HepG2 (cell line): ENCODE measurements around the gene FAM163B. TPM values are rescaled to one million over a fixed set of nuclear protein-coding genes. Genes with fewer than 3 reads are reported as not detected.

Experiments
- ATAC-seq: fragments of 200-7000 bp; cut with Tn5 transposase; 3 replicates; pipeline ENCODE4 v1.9.1; 2020; ENCODE audit warnings: mild to moderate bottlenecking, moderate library complexity
- BruUV-seq: library from RNA; stranded (reverse); fragments of 400-500 nt; replicated peaks from 2 replicates; lab custom pipeline; 2021; lab: Mats Ljungman, UMichigan
- CTCF ChIA-PET: fragments of 300-600 bp; formaldehyde crosslinking; extraction: SDS; loops from one replicate; lab custom pipeline; 2021; ENCODE audit warnings: low total read pairs, inconsistent platforms, low intra/inter-chr PET ratio; lab: Yijun Ruan, JAX
- POLR2A ChIA-PET: fragments of 350-600 bp; sonication (Branson Sonifier 250); formaldehyde crosslinking; loops from one replicate; lab custom pipeline; 2020; ENCODE audit warnings: antibody characterized with exemption, inconsistent platforms; lab: Yijun Ruan, JAX
- DNase-seq: peaks from one replicate; pipeline ENCODE4 v3.0.0-alpha.2; 2015; ENCODE audit warnings: low spot score
- FAIRE-seq: peaks from 3 replicates; lab custom pipeline; 2011; peaks lifted over from hg19 to GRCh38; lab: Jason Lieb, UNC
- H2AFZ ChIP-seq: one replicate; pipeline ENCODE4 v1.6.1; 2011; ENCODE audit warnings: low read length, inconsistent platforms
- H3K27ac ChIP-seq: fragments of 300-600 bp; 3 replicates; pipeline ENCODE4 v1.8.0; 2011; ENCODE audit warnings: mixed run types, mild to moderate bottlenecking, mixed read lengths, low read length, inconsistent platforms; ENCODE audit not compliant: insufficient read depth; ENCODE audit errors: extremely low read length
- H3K27me3 ChIP-seq, 2 experiments: fragments of 200-600 bp in 1 of 2; 2 replicates in 1 of 2; 3 replicates in 1 of 2; pipeline versions ENCODE4 v1.6.0 to v1.8.0; 2011; ENCODE audit warnings: low read length in 2 of 2, mild to moderate bottlenecking in 2 of 2, moderate library complexity in 2 of 2, inconsistent platforms in 1 of 2; ENCODE audit not compliant: insufficient read depth in 2 of 2, control insufficient read depth in 1 of 2
- H3K36me3 ChIP-seq, 2 experiments: fragments of 200-600 bp in 1 of 2; replicated peaks in 1 of 2; 2 replicates in 1 of 2; 3 replicates in 1 of 2; pipeline versions ENCODE4 v1.5.1 to v1.8.0; 2011; ENCODE audit warnings: low read length in 2 of 2, inconsistent platforms in 1 of 2; ENCODE audit not compliant: insufficient read depth in 2 of 2, control insufficient read depth in 1 of 2
- H3K4me1 ChIP-seq: 2 replicates; pipeline ENCODE4 v1.5.1; 2012; ENCODE audit warnings: low read length, inconsistent platforms; ENCODE audit not compliant: insufficient read depth
- H3K4me2 ChIP-seq: 2 replicates; pipeline ENCODE4 v1.6.0; 2011; ENCODE audit warnings: low read depth, low read length, inconsistent platforms
- H3K4me3 ChIP-seq, 3 experiments: fragments of 200-600 bp in 1 of 3; sonication (generic), shearing (Covaris generic) in 1 of 3; replicated peaks in 1 of 3; 2 replicates each; pipeline ENCODE4 v1.5.1; 2011 to 2016; ENCODE audit warnings: low read length in 3 of 3, inconsistent platforms in 2 of 3, low read depth in 2 of 3, mild to moderate bottlenecking in 2 of 3, control low read depth in 1 of 3, mixed read lengths in 1 of 3; ENCODE audit not compliant: insufficient read depth in 1 of 3
- H3K79me2 ChIP-seq: one replicate; pipeline ENCODE4 v1.6.1; 2011; ENCODE audit warnings: low read length, inconsistent platforms; ENCODE audit not compliant: insufficient read depth
- H3K9ac ChIP-seq: 2 replicates; pipeline ENCODE4 v1.6.0; 2011; ENCODE audit warnings: mild to moderate bottlenecking, low read depth, low read length, inconsistent platforms; ENCODE audit not compliant: insufficient read depth
- H3K9me3 ChIP-seq: 2 replicates; pipeline ENCODE4 v1.5.1; 2012; ENCODE audit warnings: mild to moderate bottlenecking, low read length
- H4K20me1 ChIP-seq: 2 replicates; pipeline ENCODE4 v1.6.0; 2011; ENCODE audit warnings: inconsistent platforms, mild to moderate bottlenecking, low read length, moderate library complexity; ENCODE audit not compliant: insufficient read depth
- HOXA9 ChIP-seq: sonication (generic); formaldehyde crosslinking; IDR thresholded peaks from 2 replicates; pipeline ENCODE4 v1.8.1; 2022; ENCODE audit warnings: missing genetic modification reagents, mild to moderate bottlenecking, moderate library complexity, borderline replicate concordance
- LCORL ChIP-seq, 2 experiments: fragments of 450-650 bp in 1 of 2; sonication (generic) in 1 of 2; formaldehyde crosslinking in 1 of 2; IDR thresholded peaks; 2 replicates each; pipeline versions ENCODE4 v1.5.0 to v1.6.1; 2017 to 2020; ENCODE audit warnings: antibody characterized with exemption in 1 of 2, missing genetic modification reagents in 1 of 2
- NR2F2 ChIP-seq: IDR thresholded peaks from 2 replicates; pipeline ENCODE4 v1.6.1; 2012; ENCODE audit warnings: low read depth, inconsistent platforms, borderline replicate concordance
- PPARG ChIP-seq: conservative IDR thresholded peaks from 2 replicates; pipeline ENCODE4 v1.6.1; 2016; ENCODE audit warnings: missing biosample characterization, missing genetic modification reagents
- ZFAT ChIP-seq: sonication (generic); formaldehyde crosslinking; conservative IDR thresholded peaks from 2 replicates; pipeline ENCODE4 v1.8.1; 2023; ENCODE audit warnings: missing genetic modification reagents, inconsistent platforms
- ZNF326 ChIP-seq: sonication (generic); formaldehyde crosslinking; IDR thresholded peaks from 2 replicates; pipeline ENCODE4 v1.4.0; 2020; ENCODE audit warnings: missing genetic modification reagents, borderline replicate concordance
- ZNF567 ChIP-seq: sonication (generic); formaldehyde crosslinking; IDR thresholded peaks from 2 replicates; pipeline ENCODE4 v1.8.1; 2023; ENCODE audit warnings: mild to moderate bottlenecking, missing genetic modification reagents, borderline replicate concordance
- ZNF841 ChIP-seq: sonication (generic); formaldehyde crosslinking; IDR thresholded peaks from 2 replicates; pipeline ENCODE4 v1.8.1; 2023; ENCODE audit warnings: missing genetic modification reagents, borderline replicate concordance
- WGBS: methylation state at CpG from one replicate; pipeline ENCODE4 v1.1.6; 2017; ENCODE audit warnings: low lambda C conversion rate; 5-methylcytosine and 5-hydroxymethylcytosine counted together
- in situ Hi-C: cut with HindIII; loops from 2 replicates; pipeline ENCODE4 v1.10.0; 2017; ENCODE audit warnings: low pct_unique_long_range_greater_than_20kb; ENCODE audit not compliant: extremely low pct_ligation_motif_present
- intact Hi-C: fragments of 100-400 bp; cut with micrococcal nuclease; formaldehyde crosslinking; loops from one replicate; pipeline ENCODE4 v1.10.0; 2022; ENCODE audit not compliant: unreplicated experiment
- polyA plus RNA-seq, 8 experiments: library from polyadenylated mRNA; depleted of rRNA in 3 of 8; stranded (reverse) in 7 of 8; unstranded in 1 of 8; fragments of >200 nt; fragmentation: Illumina TruSeq in 4 of 8; extraction: Trizol in 4 of 8; gene quantifications; 2 replicates each; pipeline versions ENCODE4 v1.2.1 to v1.2.3, GENCODE V29; 2011 to 2016; ENCODE audit warnings: low read depth in 4 of 8, missing spikeins in 1 of 8, mixed read lengths in 1 of 8; ENCODE audit not compliant: insufficient read depth in 1 of 8
- total RNA-seq, 5 experiments: library from RNA; depleted of rRNA; stranded (reverse); fragments of >200 nt; fragmentation: Illumina TruSeq; extraction: Trizol; gene quantifications; 2 replicates each; pipeline ENCODE4 v1.2.3, GENCODE V29; 2016; ENCODE audit warnings: low read depth in 1 of 5
- TF ChIP-seq, protein P1 (sequence below): sonication (generic); formaldehyde crosslinking; IDR thresholded peaks from 2 replicates; pipeline ENCODE4 v1.5.0; 2020; ENCODE audit warnings: mild to moderate bottlenecking, missing genetic modification reagents

The FAM163B gene
- total and polyA plus RNA-seq, 2 of the 13 experiments (the other 11 are each of a cell fraction or from before 2014, with no cell fraction given): not detected

DNA sequence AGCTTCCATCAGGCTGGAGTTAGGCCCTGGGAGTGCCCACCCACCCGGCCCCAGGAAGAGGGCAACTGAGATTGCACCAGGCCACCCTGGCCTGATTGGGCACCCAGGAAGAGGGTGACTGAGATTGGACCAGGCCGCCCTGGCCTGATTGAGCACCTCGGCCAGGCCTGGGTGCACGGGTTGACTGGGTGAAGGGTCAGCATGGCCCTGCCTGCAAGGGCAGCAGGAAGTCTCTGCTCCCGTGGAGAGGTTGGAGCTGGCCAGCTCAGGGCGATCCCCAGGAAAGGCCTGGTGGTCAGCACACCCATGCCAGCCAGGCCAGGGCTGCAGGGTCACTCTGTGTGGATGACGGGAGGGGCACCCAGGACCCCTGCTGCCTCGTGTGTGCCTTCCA, 62.9 kb downstream of the FAM163B start:
- Histone ChIP-seq H3K27me3 (no peaks in the 10 kb centered on the region), H3K4me1 (no peaks in the 10 kb centered on the region), H2AFZ (no peak overlapping the region), H3K9ac (no peak overlapping the region), H3K4me3 (no peak overlapping the region), H3K79me2 (no peaks in the 10 kb centered on the region), H3K36me3 (peaks cover 0 to 1% of the 10 kb centered on the region in 2 experiments; a peak in 2 of 5 replicates), H3K27ac (no peak overlapping the region), H4K20me1 (no peaks in the 10 kb centered on the region), H3K4me2 (no peak overlapping the region), H3K9me3 (no peaks in the 10 kb centered on the region)
- ChIA-PET CTCF (no interaction called here), POLR2A (no interaction called here)
- no peak for ATAC-seq
- WGBS: no CpG with 5 or more reads among the region's 8 CpGs
- no peak for DNase-seq
- in situ Hi-C loops (loop anchor here (25.0 kb wide), 1 partner anchor 191 kb away; the partner anchor contains the start of gene SARDH), intact Hi-C loops (no loop called here)
- BruUV-seq: no TSS peak
- no peak for FAIRE-seq
- TF ChIP-seq PPARG (CRISPR knock-in tag) (peak; percentile 27; the same call in 1 of the 2 replicates), ZNF567 (no peak)
- TF ChIP-seq, all 625 proteins: peak for 1

DNA sequence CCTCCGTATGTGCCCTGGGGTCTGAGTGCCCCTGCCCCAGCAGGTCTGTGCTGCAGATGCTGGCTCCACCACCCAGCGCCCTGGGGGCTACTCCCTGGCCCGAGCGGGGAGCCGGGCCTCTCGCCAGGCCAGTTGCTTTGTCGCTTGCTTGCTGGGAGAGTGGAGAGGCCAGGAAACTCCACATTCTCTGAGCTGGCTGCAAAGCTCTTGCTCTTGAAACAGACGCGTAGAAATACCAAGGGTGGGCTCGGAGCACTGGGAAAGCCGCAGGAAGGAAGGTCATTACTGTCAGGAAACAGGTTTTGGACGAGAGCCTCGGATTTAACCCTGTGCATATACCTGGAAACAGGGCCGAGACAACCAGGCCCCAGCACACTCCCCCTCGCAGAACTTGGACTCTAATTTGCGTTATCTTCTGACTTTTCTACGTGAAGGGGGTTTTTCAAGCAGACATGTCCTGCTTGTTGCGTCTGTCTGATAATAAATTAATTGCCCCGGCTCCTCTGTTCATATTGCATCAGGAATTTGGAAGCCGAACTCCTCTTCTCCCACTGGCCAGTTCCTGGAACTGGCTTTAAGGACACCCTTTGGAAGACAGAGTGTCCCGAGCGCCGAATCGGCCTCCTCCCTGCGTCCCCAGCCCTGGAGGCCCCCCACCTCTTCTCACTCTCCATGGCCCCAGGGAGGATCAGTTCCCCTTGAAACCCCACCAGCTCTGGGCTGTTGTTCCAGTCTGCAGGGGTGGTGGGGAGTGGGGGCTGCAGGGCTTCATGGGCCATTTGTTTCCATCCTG, 63.5 kb downstream of the FAM163B start:
- DNase-seq (no peak), FAIRE-seq (no peak), ATAC-seq (no peak)
- no peaks in the 10 kb centered on the region for H3K4me1 ChIP-seq
- H2AFZ ChIP-seq: no peak overlapping the region
- H3K36me3 ChIP-seq: peaks cover 0 to 1% of the 10 kb centered on the region in 2 experiments; a peak in 2 of 5 replicates
- no peaks in the 10 kb centered on the region for H3K9me3 ChIP-seq
- H3K9ac ChIP-seq: no peak overlapping the region
- POLR2A ChIA-PET: no interaction called here
- no peak overlapping the region for H3K4me3 ChIP-seq
- TF ChIP-seq LCORL (IDR thresholded peaks at IDR 0.05) (no peak), LCORL (CRISPR knock-in tag; IDR thresholded peaks at IDR 0.05) (no peak), ZFAT (CRISPR knock-in tag) (no peak), NR2F2 (no peak), ZNF841 (no peak), HOXA9 (no peak), ZNF326 (CRISPR knock-in tag) (no peak)
- TF ChIP-seq, protein P1, sequence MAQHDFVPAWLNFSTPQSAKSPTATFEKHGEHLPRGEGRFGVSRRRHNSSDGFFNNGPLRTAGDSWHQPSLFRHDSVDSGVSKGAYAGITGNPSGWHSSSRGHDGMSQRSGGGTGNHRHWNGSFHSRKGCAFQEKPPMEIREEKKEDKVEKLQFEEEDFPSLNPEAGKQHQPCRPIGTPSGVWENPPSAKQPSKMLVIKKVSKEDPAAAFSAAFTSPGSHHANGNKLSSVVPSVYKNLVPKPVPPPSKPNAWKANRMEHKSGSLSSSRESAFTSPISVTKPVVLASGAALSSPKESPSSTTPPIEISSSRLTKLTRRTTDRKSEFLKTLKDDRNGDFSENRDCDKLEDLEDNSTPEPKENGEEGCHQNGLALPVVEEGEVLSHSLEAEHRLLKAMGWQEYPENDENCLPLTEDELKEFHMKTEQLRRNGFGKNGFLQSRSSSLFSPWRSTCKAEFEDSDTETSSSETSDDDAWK (CRISPR knock-in tag): no peak
- no peaks in the 10 kb centered on the region for H3K79me2 ChIP-seq
- H3K27ac ChIP-seq: no peak overlapping the region
- 74% methylated on average over 24 of the region's 25 CpGs for WGBS
- intact Hi-C loops (no loop called here), in situ Hi-C loops (loop anchor here (25.0 kb wide), 1 partner anchor 192 kb away; the partner anchor contains the start of gene SARDH)
- CTCF ChIA-PET: no interaction called here
- H4K20me1 ChIP-seq: no peaks in the 10 kb centered on the region
- H3K4me2 ChIP-seq: no peak overlapping the region
- H3K27me3 ChIP-seq: no peaks in the 10 kb centered on the region
- BruUV-seq: no TSS peak
